ENCODE results near the gene LTN1.

DNA sequence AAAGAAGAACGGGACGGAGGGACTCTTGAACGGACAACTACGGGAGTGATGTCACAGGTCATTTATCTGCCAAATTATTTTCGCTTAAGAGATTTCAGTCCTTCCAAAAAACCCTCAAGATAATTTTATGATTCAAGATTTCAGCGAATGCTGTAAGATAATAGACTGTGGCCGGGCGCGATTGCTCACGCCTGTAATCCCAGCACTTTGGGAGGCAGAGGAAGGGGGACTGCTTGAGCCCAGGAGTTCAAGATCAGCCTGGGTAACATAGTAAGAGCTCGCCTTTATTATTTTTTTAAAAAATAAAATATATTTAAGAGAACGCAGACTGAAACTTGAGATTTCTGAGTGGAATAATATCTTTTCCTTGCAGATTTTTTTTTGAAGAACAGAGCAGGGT, 25.9 kb upstream of the LTN1 start:
- TF ChIP-seq POLR2A (IDR thresholded peaks at IDR 0.05; ENCODE audit: borderline replicate concordance, extremely low read depth, insufficient read depth, insufficient read length) (peak; percentile 0), JUND (IDR thresholded peaks at IDR 0.05) (no peak), EZH2 (IDR thresholded peaks at IDR 0.05) (no peak), POLR2AphosphoS5 (IDR thresholded peaks at IDR 0.05; ENCODE audit: low read depth, low read length) (no peak), SRF (IDR thresholded peaks at IDR 0.05; ENCODE audit: low read depth) (no peak), ZNF274 (IDR thresholded peaks at IDR 0.05; ENCODE audit: low read depth, low read length) (no peak), MAX (IDR thresholded peaks at IDR 0.05) (no peak), RAD21 (IDR thresholded peaks at IDR 0.05; ENCODE audit: low read depth) (no peak), YY1 (IDR thresholded peaks at IDR 0.05; ENCODE audit: extremely low read depth, insufficient replicate concordance, low read depth, low read length) (no peak), EGR1 (IDR thresholded peaks at IDR 0.05; ENCODE audit: low read depth) (no peak), CEBPB (IDR thresholded peaks at IDR 0.05; ENCODE audit: low read depth) (no peak), EZH2phosphoT487 (IDR thresholded peaks at IDR 0.05; ENCODE audit: borderline replicate concordance) (no peak)
- TF ChIP-seq, protein P1, sequence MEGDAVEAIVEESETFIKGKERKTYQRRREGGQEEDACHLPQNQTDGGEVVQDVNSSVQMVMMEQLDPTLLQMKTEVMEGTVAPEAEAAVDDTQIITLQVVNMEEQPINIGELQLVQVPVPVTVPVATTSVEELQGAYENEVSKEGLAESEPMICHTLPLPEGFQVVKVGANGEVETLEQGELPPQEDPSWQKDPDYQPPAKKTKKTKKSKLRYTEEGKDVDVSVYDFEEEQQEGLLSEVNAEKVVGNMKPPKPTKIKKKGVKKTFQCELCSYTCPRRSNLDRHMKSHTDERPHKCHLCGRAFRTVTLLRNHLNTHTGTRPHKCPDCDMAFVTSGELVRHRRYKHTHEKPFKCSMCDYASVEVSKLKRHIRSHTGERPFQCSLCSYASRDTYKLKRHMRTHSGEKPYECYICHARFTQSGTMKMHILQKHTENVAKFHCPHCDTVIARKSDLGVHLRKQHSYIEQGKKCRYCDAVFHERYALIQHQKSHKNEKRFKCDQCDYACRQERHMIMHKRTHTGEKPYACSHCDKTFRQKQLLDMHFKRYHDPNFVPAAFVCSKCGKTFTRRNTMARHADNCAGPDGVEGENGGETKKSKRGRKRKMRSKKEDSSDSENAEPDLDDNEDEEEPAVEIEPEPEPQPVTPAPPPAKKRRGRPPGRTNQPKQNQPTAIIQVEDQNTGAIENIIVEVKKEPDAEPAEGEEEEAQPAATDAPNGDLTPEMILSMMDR (IDR thresholded peaks at IDR 0.05 in 2 of 3, conservative IDR thresholded peaks at IDR 0.05 in 1 of 3; ENCODE audit: borderline replicate concordance in 1 of 3, insufficient read depth in 1 of 3, low read depth in 2 of 3, low read length in 2 of 3): no peak

All from HCT116 (cell line).